Measurements from ENCODE around the gene KRTAP12-4. TPM values are rescaled to one million over a fixed set of nuclear protein-coding genes. Genes with fewer than 3 reads are reported as not detected.

The KRTAP12-4 gene
- total RNA-seq, 1 experiment from 2014 or later: not detected

DNA sequence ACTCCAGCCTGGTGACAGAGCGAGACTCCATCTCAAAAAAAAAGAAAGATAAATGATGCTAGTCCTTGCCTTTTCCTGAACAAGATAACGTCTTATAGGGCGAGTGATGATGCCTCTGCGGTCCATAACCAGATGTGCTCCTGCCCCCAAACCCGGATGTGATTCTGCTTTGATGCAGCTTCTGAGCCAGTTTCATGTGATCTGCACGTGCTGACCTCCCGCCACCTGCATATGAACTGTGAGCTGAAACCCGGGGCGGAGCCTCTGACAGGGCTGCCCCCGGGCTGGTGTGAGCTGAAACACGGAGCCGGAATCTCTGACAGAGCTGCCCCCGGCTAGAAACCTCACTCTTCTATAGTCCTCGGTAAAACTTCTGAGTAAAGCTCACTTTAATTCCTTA is 1.3 kb downstream of the KRTAP12-4 start:
- TF ChIP-seq POLR2AphosphoS5 (IDR thresholded peaks at IDR 0.05; ENCODE audit: low read depth, low read length): no peak
- no peak for TF ChIP-seq SIN3A (IDR thresholded peaks at IDR 0.05; ENCODE audit: borderline replicate concordance, insufficient read depth, low read depth, low read length)
- TF ChIP-seq REST (IDR thresholded peaks at IDR 0.05; ENCODE audit: insufficient read depth in 1 of 2, low read depth in 2 of 2, low read length in 1 of 2): no peak
- TF ChIP-seq CTCF (IDR thresholded peaks at IDR 0.05): no peak
- no peak for TF ChIP-seq TCF7L2 (IDR thresholded peaks at IDR 0.05; ENCODE audit: low read depth, low read length)
- Histone ChIP-seq H3K36me3 (ENCODE audit: control insufficient read depth, insufficient read depth, low read length) (no peaks in the 10 kb centered on the region), H3K4me1 (ENCODE audit: control insufficient read depth, insufficient read depth, low read length) (no peaks in the 10 kb centered on the region), H3K27ac (ENCODE audit: low read length) (no peak overlapping the region), H3K27me3 (ENCODE audit: control insufficient read depth, insufficient read depth, low read length) (no peaks in the 10 kb centered on the region), H3K4me3 (ENCODE audit: low read depth in 2 of 2, low read length in 2 of 2) (no peak overlapping the region), H3K9me3 (ENCODE audit: control insufficient read depth, insufficient read depth, low read depth, low read length) (no peaks in the 10 kb centered on the region)
- in situ Hi-C loops (cut with HindIII; ENCODE audit: low pct_unique_long_range_greater_than_20kb, low sequenced_read_pairs): no loop called here
- ChIA-PET POLR2A (no interaction called here), CTCF (no interaction called here)
- ATAC-seq (no peak), DNase-seq (ENCODE audit: low read depth, low spot score) (no peak)
- intact Hi-C loops (cut with micrococcal nuclease; ENCODE audit: unreplicated experiment): no loop called here
- BruUV-seq (replicated peaks): no TSS peak

- no peaks in the 10 kb centered on the region for H3K27me3 ChIP-seq (ENCODE audit: control insufficient read depth, insufficient read depth, low read length)
- H3K27ac ChIP-seq (ENCODE audit: low read length): no peak overlapping the region
- no peak overlapping the region for H3K4me3 ChIP-seq (ENCODE audit: low read depth in 2 of 2, low read length in 2 of 2)
- no peak for TF ChIP-seq SIN3A (IDR thresholded peaks at IDR 0.05; ENCODE audit: borderline replicate concordance, insufficient read depth, low read depth, low read length)
- intact Hi-C loops (cut with micrococcal nuclease; ENCODE audit: unreplicated experiment) (no loop called here), in situ Hi-C loops (cut with HindIII; ENCODE audit: low pct_unique_long_range_greater_than_20kb, low sequenced_read_pairs) (no loop called here)
- DNase-seq (ENCODE audit: low read depth, low spot score) (no peak), ATAC-seq (no peak)
- no peaks in the 10 kb centered on the region for H3K4me1 ChIP-seq (ENCODE audit: control insufficient read depth, insufficient read depth, low read length)
- no peaks in the 10 kb centered on the region for H3K36me3 ChIP-seq (ENCODE audit: control insufficient read depth, insufficient read depth, low read length)
- BruUV-seq (replicated peaks): no TSS peak
- no peaks in the 10 kb centered on the region for H3K9me3 ChIP-seq (ENCODE audit: control insufficient read depth, insufficient read depth, low read depth, low read length)
- ChIA-PET POLR2A (no interaction called here), CTCF (no interaction called here)
Measured at GRCh38 chr21:44650973-44651675, 3.3 kb downstream of the KRTAP12-4 start.

GRCh38 chr21:44650265-44650972 is 4.0 kb downstream of the KRTAP12-4 start:
- intact Hi-C loops (cut with micrococcal nuclease; ENCODE audit: unreplicated experiment): no loop called here
- ATAC-seq (no peak), DNase-seq (ENCODE audit: low read depth, low spot score) (no peak)
- Histone ChIP-seq H3K9me3 (ENCODE audit: control insufficient read depth, insufficient read depth, low read depth, low read length) (no peaks in the 10 kb centered on the region), H3K27ac (ENCODE audit: low read length) (no peak overlapping the region), H3K27me3 (ENCODE audit: control insufficient read depth, insufficient read depth, low read length) (no peaks in the 10 kb centered on the region), H3K4me3 (ENCODE audit: low read depth in 2 of 2, low read length in 2 of 2) (no peak overlapping the region), H3K36me3 (ENCODE audit: control insufficient read depth, insufficient read depth, low read length) (no peaks in the 10 kb centered on the region), H3K4me1 (ENCODE audit: control insufficient read depth, insufficient read depth, low read length) (no peaks in the 10 kb centered on the region)
- no TSS peak for BruUV-seq (replicated peaks)
- no peak for TF ChIP-seq POLR2AphosphoS5 (IDR thresholded peaks at IDR 0.05; ENCODE audit: low read depth, low read length)
- no peak for TF ChIP-seq SIN3A (IDR thresholded peaks at IDR 0.05; ENCODE audit: borderline replicate concordance, insufficient read depth, low read depth, low read length)
- no peak for TF ChIP-seq TCF7L2 (IDR thresholded peaks at IDR 0.05; ENCODE audit: low read depth, low read length)
- TF ChIP-seq REST (IDR thresholded peaks at IDR 0.05; ENCODE audit: insufficient read depth in 1 of 2, low read depth in 2 of 2, low read length in 1 of 2): no peak
- TF ChIP-seq CTCF (IDR thresholded peaks at IDR 0.05): no peak
- in situ Hi-C loops (cut with HindIII; ENCODE audit: low pct_unique_long_range_greater_than_20kb, low sequenced_read_pairs): no loop called here
- ChIA-PET POLR2A (no interaction called here), CTCF (no interaction called here)
